Stomach (tissue), 9 donors: ENCODE measurements around the gene CASP8AP2. TPM values are rescaled to one million over a fixed set of nuclear protein-coding genes. Genes with fewer than 3 reads are reported as not detected.
A peak's percentile ranks its signal among the peaks of the same experiment; 100 is the strongest.

Experiments
- DNase-seq, 2 donors: peaks; one replicate each; pipeline versions ENCODE4 v3.0.0 to v3.0.0-alpha.2; 2013 to 2019
- H3K27ac ChIP-seq, 5 donors: fragments of 200-600 bp in 4 of 5; sonication (generic) in 4 of 5; one replicate each; pipeline ENCODE4 v1.5.1; 2013 to 2019; ENCODE audit warnings: mild to moderate bottlenecking in 1 of 5, moderate library complexity in 1 of 5
- H3K27me3 ChIP-seq, 3 donors: fragments of 200-600 bp; sonication (generic); one replicate each; pipeline ENCODE4 v1.5.1; 2017 to 2019; ENCODE audit warnings: mixed run types in 1 of 3
- H3K36me3 ChIP-seq, 4 donors: fragments of 200-600 bp; sonication (generic); 1 replicate in 3 of 4; 2 replicates in 1 of 4; pipeline ENCODE4 v1.5.1; 2016 to 2019
- H3K4me1 ChIP-seq, 4 donors: fragments of 200-600 bp; sonication (generic); one replicate each; pipeline ENCODE4 v1.5.1; 2016 to 2019
- H3K4me3 ChIP-seq, 4 donors: fragments of 200-600 bp; sonication (generic) in 3 of 4; one replicate each; pipeline ENCODE4 v1.5.1; 2016 to 2019; ENCODE audit warnings: mild to moderate bottlenecking in 1 of 4
- H3K9me3 ChIP-seq, 4 donors: fragments of 200-600 bp; sonication (generic); one replicate each; pipeline ENCODE4 v1.5.1; 2016 to 2019
- EP300 ChIP-seq: sonication (generic); formaldehyde crosslinking; IDR thresholded peaks from one replicate; pipeline ENCODE4 v1.6.1; 2017; ENCODE audit warnings: antibody characterized with exemption
- POLR2A ChIP-seq, 4 donors: fragments of 450-650 bp; IDR thresholded peaks; one replicate each; pipeline ENCODE4 v1.6.1; 2016; ENCODE audit warnings: antibody characterized with exemption in 4 of 4, control low read depth in 2 of 4, mild to moderate bottlenecking in 1 of 4, moderate library complexity in 1 of 4
- POLR2AphosphoS5 ChIP-seq, 3 donors: sonication (generic); formaldehyde crosslinking; IDR thresholded peaks; one replicate each; pipeline ENCODE4 v1.6.1; 2016; ENCODE audit warnings: antibody characterized with exemption in 3 of 3
- WGBS, 5 donors: extraction: QIAGEN DNeasy Blood & Tissue Kit in 3 of 5; methylation state at CpG; one replicate each; pipeline versions ENCODE4 v1.1.5 to v1.1.7; 2013 to 2018; 5-methylcytosine and 5-hydroxymethylcytosine counted together
- intact Hi-C: fragments of 100-400 bp; cut with DNase I; formaldehyde crosslinking; loops from one replicate; pipeline ENCODE4 v1.15.1; 2023; ENCODE audit warnings: low total_unique reads
- polyA plus RNA-seq, 3 donors: library from polyadenylated mRNA; stranded (reverse); fragments of 200-250 nt; gene quantifications; one replicate each; pipeline ENCODE4 v1.2.3, GENCODE V29; 2013
- total RNA-seq, 5 donors: library from RNA; depleted of rRNA; stranded (reverse); fragments of >200 nt; gene quantifications; one replicate each; pipeline versions ENCODE4 v1.1.0 to v1.2.3, GENCODE V29; 2014 to 2016
- TF ChIP-seq, protein P1 (sequence below), 7 experiments: fragments of 450-650 bp in 4 of 7; fragments of 200-600 bp in 3 of 7; sonication (generic) in 3 of 7; IDR thresholded peaks; one replicate each; pipeline ENCODE4 v1.5.1; 2016 to 2019; ENCODE audit warnings: antibody characterized with exemption in 7 of 7, control low read depth in 2 of 7, mild to moderate bottlenecking in 1 of 7
- donor health status: healthy with polysubstance abuse.
- donor health status: Bipolar disorder and iron deficiency.
- donor health status: healthy.

The CASP8AP2 gene
- total and polyA plus RNA-seq, 8 donors: 3.1 to 35.3 (median 9.4) TPM

- no peak for DNase-seq
- H3K4me1 ChIP-seq: peaks cover 0 to 4% (median 0%) of the 10 kb centered on the region in 4 donors
- H3K27me3 ChIP-seq: no peaks in the 10 kb centered on the region
- H3K27ac ChIP-seq: no peak overlapping the region
- no peak for TF ChIP-seq POLR2AphosphoS5 (IDR thresholded peaks at IDR 0.05)
- no peak for TF ChIP-seq EP300
- TF ChIP-seq POLR2A (IDR thresholded peaks at IDR 0.05): no peak
- TF ChIP-seq, protein P1, sequence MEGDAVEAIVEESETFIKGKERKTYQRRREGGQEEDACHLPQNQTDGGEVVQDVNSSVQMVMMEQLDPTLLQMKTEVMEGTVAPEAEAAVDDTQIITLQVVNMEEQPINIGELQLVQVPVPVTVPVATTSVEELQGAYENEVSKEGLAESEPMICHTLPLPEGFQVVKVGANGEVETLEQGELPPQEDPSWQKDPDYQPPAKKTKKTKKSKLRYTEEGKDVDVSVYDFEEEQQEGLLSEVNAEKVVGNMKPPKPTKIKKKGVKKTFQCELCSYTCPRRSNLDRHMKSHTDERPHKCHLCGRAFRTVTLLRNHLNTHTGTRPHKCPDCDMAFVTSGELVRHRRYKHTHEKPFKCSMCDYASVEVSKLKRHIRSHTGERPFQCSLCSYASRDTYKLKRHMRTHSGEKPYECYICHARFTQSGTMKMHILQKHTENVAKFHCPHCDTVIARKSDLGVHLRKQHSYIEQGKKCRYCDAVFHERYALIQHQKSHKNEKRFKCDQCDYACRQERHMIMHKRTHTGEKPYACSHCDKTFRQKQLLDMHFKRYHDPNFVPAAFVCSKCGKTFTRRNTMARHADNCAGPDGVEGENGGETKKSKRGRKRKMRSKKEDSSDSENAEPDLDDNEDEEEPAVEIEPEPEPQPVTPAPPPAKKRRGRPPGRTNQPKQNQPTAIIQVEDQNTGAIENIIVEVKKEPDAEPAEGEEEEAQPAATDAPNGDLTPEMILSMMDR (IDR thresholded peaks at IDR 0.05): no peak
- H3K36me3 ChIP-seq: peaks cover 42 to 100% (median 100%) of the 10 kb centered on the region in 4 donors
- H3K9me3 ChIP-seq: peaks cover 0 to 10% (median 6%) of the 10 kb centered on the region in 4 donors
- no peak overlapping the region for H3K4me3 ChIP-seq
- intact Hi-C loops: no loop called here
- WGBS, 5 donors: 81 to 93% (median 84%) methylated on average over 6 of the region's 6 CpGs
Observed at GRCh38 chr6:89784838-89785237, 44.8 kb upstream of the CASP8AP2 start.

- H3K36me3 ChIP-seq: peaks cover 40 to 100% (median 100%) of the 10 kb centered on the region in 4 donors
- WGBS, 5 donors: 68 to 80% (median 69%) methylated on average over 2 of the region's 2 CpGs
Observed at GRCh38 chr6:89786970-89787369, 42.7 kb upstream of the CASP8AP2 start.

DNA sequence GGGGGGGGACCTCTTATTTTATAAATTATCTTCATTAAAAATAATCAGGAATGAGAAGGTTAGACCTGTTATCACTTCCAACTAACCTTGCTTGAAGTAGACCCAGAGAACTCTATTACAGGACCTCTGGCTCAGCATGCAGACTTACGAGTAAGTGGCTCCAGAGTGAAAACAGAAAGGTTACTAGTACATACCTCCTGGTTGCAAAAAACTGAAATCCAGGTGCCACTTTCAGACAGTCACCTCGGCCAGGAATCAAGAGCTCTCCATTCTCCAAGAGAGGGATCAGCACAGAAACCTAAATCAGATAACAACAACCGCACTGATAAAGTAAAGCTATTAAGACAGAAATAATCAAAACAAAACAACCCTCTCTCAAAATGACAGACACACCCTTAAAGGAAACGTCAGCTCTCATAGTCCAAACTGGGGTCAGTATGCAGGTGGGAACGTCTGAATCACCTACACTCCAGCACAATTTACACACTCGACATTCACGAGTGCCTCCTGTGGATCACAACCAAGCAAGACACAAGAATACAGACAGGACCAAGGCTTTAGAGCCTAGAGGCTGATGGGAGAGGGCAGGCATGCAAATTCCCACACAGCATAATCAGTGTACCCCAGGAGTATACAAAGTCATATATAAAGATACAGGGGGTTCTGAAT is 41.9 kb upstream of the CASP8AP2 start:
- peak in 1 of 2 donors; percentile 28 for DNase-seq
- intact Hi-C loops: no loop called here
- no peak overlapping the region for H3K4me3 ChIP-seq
- H3K27ac ChIP-seq: no peak overlapping the region
- TF ChIP-seq, protein P1 (IDR thresholded peaks at IDR 0.05): no peak
- TF ChIP-seq POLR2AphosphoS5 (IDR thresholded peaks at IDR 0.05) (no peak), EP300 (no peak), POLR2A (IDR thresholded peaks at IDR 0.05) (no peak)
- WGBS, 5 donors: 32 to 65% (median 51%) methylated on average over 7 of the region's 7 CpGs
- H3K36me3 ChIP-seq: peaks cover 40 to 100% (median 100%) of the 10 kb centered on the region in 4 donors
- peaks cover 0 to 4% (median 0%) of the 10 kb centered on the region in 4 donors for H3K4me1 ChIP-seq
- H3K9me3 ChIP-seq: peaks cover 0 to 10% (median 6%) of the 10 kb centered on the region in 4 donors
- no peaks in the 10 kb centered on the region for H3K27me3 ChIP-seq

More at GRCh38 chr6:89786970-89787369, 42.7 kb upstream of the CASP8AP2 start:
- H3K9me3 ChIP-seq: peaks cover 0 to 10% (median 6%) of the 10 kb centered on the region in 4 donors
- peaks cover 0 to 4% (median 0%) of the 10 kb centered on the region in 4 donors for H3K4me1 ChIP-seq
- TF ChIP-seq POLR2A (IDR thresholded peaks at IDR 0.05) (no peak), EP300 (no peak), POLR2AphosphoS5 (IDR thresholded peaks at IDR 0.05) (no peak)
- TF ChIP-seq, protein P1 (IDR thresholded peaks at IDR 0.05): no peak
- H3K27me3 ChIP-seq: no peaks in the 10 kb centered on the region
- no peak overlapping the region for H3K4me3 ChIP-seq
- no peak for DNase-seq
- intact Hi-C loops: no loop called here
- H3K27ac ChIP-seq: no peak overlapping the region

GRCh38 chr6:89789980-89790379 is 39.7 kb upstream of the CASP8AP2 start:
- Histone ChIP-seq H3K4me1 (peaks cover 0 to 7% (median 0%) of the 10 kb centered on the region in 4 donors), H3K9me3 (no peaks in the 10 kb centered on the region), H3K27ac (no peak overlapping the region), H3K27me3 (no peaks in the 10 kb centered on the region), H3K36me3 (peaks cover 27 to 100% (median 98%) of the 10 kb centered on the region in 4 donors), H3K4me3 (no peak overlapping the region)
- intact Hi-C loops: no loop called here
- TF ChIP-seq EP300 (no peak), POLR2AphosphoS5 (IDR thresholded peaks at IDR 0.05) (no peak), POLR2A (IDR thresholded peaks at IDR 0.05) (no peak)
- TF ChIP-seq, protein P1 (IDR thresholded peaks at IDR 0.05): no peak
- DNase-seq: no peak
- 86 to 100% (median 100%) methylated on average over 1 of the region's 1 CpG for WGBS, 5 donors
